H9 (cell line): ENCODE results near the gene BABAM1. TPM values are rescaled to one million over a fixed set of nuclear protein-coding genes. Genes with fewer than 3 reads are reported as not detected.

Experiments
- DNase-seq: peaks from one replicate; pipeline ENCODE4 v3.0.0-alpha.2; 2017
- H2AFZ ChIP-seq: one replicate; pipeline ENCODE4 v1.6.1; 2013; ENCODE audit warnings: mild to moderate bottlenecking, low read length, control low read depth, moderate library complexity
- H2AK5ac ChIP-seq: 2 replicates; pipeline ENCODE4 v1.6.1; 2013; ENCODE audit warnings: low read length, control low read depth, mixed read lengths; ENCODE audit not compliant: insufficient read length
- H2BK120ac ChIP-seq: one replicate; pipeline ENCODE4 v1.6.1; 2013; ENCODE audit warnings: low read depth, mild to moderate bottlenecking, low read length, control low read depth, inconsistent platforms; ENCODE audit not compliant: poor library complexity, severe bottlenecking
- H2BK12ac ChIP-seq: 2 replicates; pipeline ENCODE4 v1.6.1; 2013; ENCODE audit warnings: low read length, control low read depth, mixed read lengths, low read depth; ENCODE audit not compliant: insufficient read length
- H2BK15ac ChIP-seq: 2 replicates; pipeline ENCODE4 v1.6.1; 2013; ENCODE audit warnings: low read depth, low read length, control low read depth
- H2BK20ac ChIP-seq: one replicate; pipeline ENCODE4 v1.6.1; 2013; ENCODE audit warnings: low read depth, mild to moderate bottlenecking, low read length, control low read depth, inconsistent platforms; ENCODE audit not compliant: poor library complexity, severe bottlenecking
- H2BK5ac ChIP-seq: 2 replicates; pipeline ENCODE4 v1.6.1; 2013; ENCODE audit warnings: low read length, control low read depth, mixed read lengths; ENCODE audit not compliant: insufficient read length
- H3K14ac ChIP-seq: 2 replicates; pipeline ENCODE4 v1.6.1; 2013; ENCODE audit warnings: low read length, control low read depth; ENCODE audit not compliant: insufficient read depth
- H3K18ac ChIP-seq: 2 replicates; pipeline ENCODE4 v1.6.1; 2013; ENCODE audit warnings: low read depth, mild to moderate bottlenecking, mixed read lengths, low read length, control low read depth; ENCODE audit not compliant: insufficient read length
- H3K23ac ChIP-seq: 2 replicates; pipeline ENCODE4 v1.6.1; 2013; ENCODE audit warnings: low read length, control low read depth, mixed read lengths, low read depth; ENCODE audit not compliant: insufficient read length
- H3K23me2 ChIP-seq: 2 replicates; pipeline ENCODE4 v1.6.1; 2013; ENCODE audit warnings: low read depth, mild to moderate bottlenecking, mixed read lengths, low read length, control low read depth; ENCODE audit not compliant: insufficient read length, poor library complexity, severe bottlenecking
- H3K27ac ChIP-seq: 2 replicates; pipeline ENCODE4 v1.5.1; 2013; ENCODE audit warnings: low read length, control low read depth, mixed read lengths, low read depth; ENCODE audit not compliant: insufficient read length
- H3K27me3 ChIP-seq: 2 replicates; pipeline ENCODE4 v1.6.1; 2013; ENCODE audit warnings: low read length, control low read depth, inconsistent platforms; ENCODE audit not compliant: insufficient read depth
- H3K4ac ChIP-seq: 2 replicates; pipeline ENCODE4 v1.6.1; 2013; ENCODE audit warnings: low read depth, mild to moderate bottlenecking, control low read depth, inconsistent platforms, low read length, moderate library complexity
- H3K4me1 ChIP-seq: 2 replicates; pipeline ENCODE4 v1.6.1; 2013; ENCODE audit warnings: low read length, control low read depth, inconsistent platforms; ENCODE audit not compliant: insufficient read depth
- H3K4me2 ChIP-seq: 2 replicates; pipeline ENCODE4 v1.6.1; 2013; ENCODE audit warnings: low read length, control low read depth, mixed read lengths; ENCODE audit not compliant: insufficient read length, insufficient read depth
- H3K56ac ChIP-seq: 2 replicates; pipeline ENCODE4 v1.6.1; 2013; ENCODE audit warnings: low read depth, mild to moderate bottlenecking, mixed read lengths, low read length, control low read depth; ENCODE audit not compliant: insufficient read length
- H3K79me1 ChIP-seq: 2 replicates; pipeline ENCODE4 v1.6.1; 2013; ENCODE audit warnings: low read depth, mild to moderate bottlenecking, moderate library complexity, low read length, control low read depth, inconsistent platforms; ENCODE audit not compliant: insufficient read depth, poor library complexity, severe bottlenecking
- H3K79me2 ChIP-seq: 2 replicates; pipeline ENCODE4 v1.6.1; 2013; ENCODE audit warnings: low read length, control low read depth, inconsistent platforms; ENCODE audit not compliant: insufficient read depth
- H3K9ac ChIP-seq: 2 replicates; pipeline ENCODE4 v1.6.1; 2013; ENCODE audit warnings: low read length, control low read depth, mixed read lengths; ENCODE audit not compliant: insufficient read length; ENCODE audit errors: extremely low read depth
- H3K9me3 ChIP-seq: one replicate; pipeline ENCODE4 v1.6.1; 2013; ENCODE audit warnings: low read depth, low read length, inconsistent platforms; ENCODE audit not compliant: control insufficient read depth
- H3T11ph ChIP-seq: one replicate; pipeline ENCODE4 v1.6.1; 2013; ENCODE audit warnings: mild to moderate bottlenecking, low read length, control low read depth, inconsistent platforms
- H4K20me1 ChIP-seq: one replicate; pipeline ENCODE4 v1.6.1; 2013; ENCODE audit not compliant: control insufficient read depth, insufficient read length, insufficient read depth
- H4K5ac ChIP-seq: 2 replicates; pipeline ENCODE4 v1.6.1; 2013; ENCODE audit warnings: low read depth, mild to moderate bottlenecking, mixed read lengths, low read length, control low read depth; ENCODE audit not compliant: insufficient read length
- H4K8ac ChIP-seq: replicated peaks from 2 replicates; pipeline ENCODE4 v1.6.1; 2013; ENCODE audit warnings: low read length, control low read depth, mixed read lengths, low read depth; ENCODE audit not compliant: insufficient read length
- H4K91ac ChIP-seq: 2 replicates; pipeline ENCODE4 v1.6.1; 2013; ENCODE audit warnings: low read depth, mild to moderate bottlenecking, moderate library complexity, mixed read lengths, low read length, control low read depth; ENCODE audit not compliant: insufficient read length
- H3K27ac Mint-ChIP-seq, 3 experiments: 2 replicates in 2 of 3; 3 replicates in 1 of 3; pipeline ENCODE4 v1.8.0; 2020 to 2021; ENCODE audit warnings: mixed read lengths in 3 of 3, mild to moderate bottlenecking in 1 of 3, moderate library complexity in 1 of 3
- H3K27me3 Mint-ChIP-seq: 2 replicates; pipeline ENCODE4 v1.8.0; 2021; ENCODE audit warnings: low read depth, mild to moderate bottlenecking, moderate library complexity, mixed read lengths
- H3K36me3 Mint-ChIP-seq, 3 experiments: 2 replicates in 2 of 3; 3 replicates in 1 of 3; pipeline ENCODE4 v1.8.0; 2020 to 2021; ENCODE audit warnings: low read depth in 3 of 3, mixed read lengths in 3 of 3; ENCODE audit not compliant: insufficient read depth in 1 of 3
- H3K4me1 Mint-ChIP-seq, 2 experiments: 2 replicates each; pipeline ENCODE4 v1.8.0; 2020; ENCODE audit warnings: mixed read lengths in 2 of 2
- H3K4me3 Mint-ChIP-seq, 2 experiments: 2 replicates in 1 of 2; 3 replicates in 1 of 2; pipeline ENCODE4 v1.8.0; 2020 to 2021; ENCODE audit warnings: mild to moderate bottlenecking in 2 of 2, mixed read lengths in 2 of 2, moderate library complexity in 1 of 2
- H3K9me3 Mint-ChIP-seq, 2 experiments: 2 replicates in 1 of 2; 3 replicates in 1 of 2; pipeline ENCODE4 v1.8.0; 2020; ENCODE audit warnings: mild to moderate bottlenecking in 2 of 2, mixed read lengths in 2 of 2, moderate library complexity in 1 of 2
- WGBS: extraction: QIAGEN DNeasy Blood & Tissue Kit; methylation state at CpG from one replicate; pipeline ENCODE4 v1.1.7; 2013; ENCODE audit warnings: missing lambda C conversion rate, low lambda C conversion rate, mixed read lengths; ENCODE audit not compliant: insufficient read length; ENCODE audit errors: extremely low coverage; 5-methylcytosine and 5-hydroxymethylcytosine counted together
- total RNA-seq: library from RNA; stranded (reverse); gene quantifications from 2 replicates; pipeline ENCODE4 v1.2.1, GENCODE V29; 2021
- TF ChIP-seq, protein P1 (sequence below): fragments of 200-600 bp; sonication (generic); conservative IDR thresholded peaks from 3 replicates; pipeline ENCODE4 v1.8.0; 2021; ENCODE audit warnings: antibody characterized with exemption, mild to moderate bottlenecking

The BABAM1 gene
- total RNA-seq, 1 experiment from 2014 or later, result 130 TPM

DNA sequence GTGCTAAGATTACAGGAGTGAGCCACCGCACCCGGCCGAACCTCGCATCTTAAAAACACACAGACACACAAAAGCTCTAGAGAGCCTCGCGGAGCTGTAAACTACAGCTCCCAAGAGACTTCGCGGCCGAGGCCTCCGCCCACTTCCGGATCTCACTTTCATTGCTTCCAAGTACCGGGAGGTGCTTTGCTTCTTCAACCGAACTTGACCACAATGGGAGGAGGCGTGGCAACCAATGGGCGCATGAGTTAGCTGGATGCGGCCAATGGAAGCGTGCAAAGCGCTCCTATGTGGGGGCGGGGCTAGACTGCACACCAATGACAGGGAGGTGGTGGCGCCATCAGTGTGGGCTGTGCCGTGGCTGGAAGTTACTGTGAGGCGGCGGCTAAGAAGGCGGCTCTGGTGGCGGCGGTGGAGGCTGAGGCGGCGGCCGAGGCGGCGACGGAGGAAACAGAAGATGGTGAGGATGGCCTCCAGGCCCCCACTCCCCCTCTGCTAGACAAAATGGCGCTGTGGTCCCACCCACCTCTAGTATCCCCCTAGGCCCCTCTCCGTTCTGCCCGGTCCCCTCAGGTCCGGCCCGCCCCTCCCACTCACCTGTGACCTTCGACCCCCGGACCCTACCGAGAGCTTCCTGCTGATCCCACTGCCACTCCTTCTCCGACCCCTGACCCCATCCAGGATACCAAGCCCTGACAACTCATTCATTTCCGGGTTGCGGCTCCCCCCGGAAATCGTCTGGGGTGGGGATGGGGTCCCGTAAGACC lies 42.1 kb downstream of the BABAM1 start, which contains the start of gene DDA1:
Gene DDA1, plus strand, starts transcription at position 366 of the 767 bp plus-strand sequence. Its CDS starts 92 bp downstream, at position 458.
- no peak within 1 kb of the TSS for H3K56ac ChIP-seq
- peak within 1 kb of the TSS; percentile 73 for H3K4me2 ChIP-seq
- Mint-ChIP-seq H3K27ac (peak within 1 kb of the TSS; percentile 88 to 98 (median 95); a peak in 6 of 7 replicates), H3K9me3 (no peaks in the 10 kb centered on the region), H3K27me3 (no peaks in the 10 kb centered on the region; the same call in 1 of the 2 replicates), H3K36me3 (peaks cover 9 to 18% (median 17%) of the 10 kb centered on the region in 3 experiments; a peak in 6 of 7 replicates), H3K4me1 (peaks cover 22 to 31% of the 10 kb centered on the region in 2 experiments), H3K4me3 (peak within 1 kb of the TSS; percentile 94 to 95)
- H2AK5ac ChIP-seq, result no peak within 1 kb of the TSS
- no peak within 1 kb of the TSS for H3K23ac ChIP-seq
- H3K18ac ChIP-seq, result no peak within 1 kb of the TSS
- peaks cover 7% of the 10 kb centered on the region; the same call in 1 of the 2 replicates for H3K79me2 ChIP-seq
- H3K9ac ChIP-seq, result peak within 1 kb of the TSS; percentile 32
- H3K4ac ChIP-seq, result no peak within 1 kb of the TSS
- no peak within 1 kb of the TSS for H2BK20ac ChIP-seq
- no peak within 1 kb of the TSS for H4K91ac ChIP-seq
- no peak within 1 kb of the TSS for H3T11ph ChIP-seq
- H3K27ac ChIP-seq, result no peak within 1 kb of the TSS
- no peak within 1 kb of the TSS for H2BK12ac ChIP-seq
- H2AFZ ChIP-seq, result no peak within 1 kb of the TSS
- H4K20me1 ChIP-seq, result no peaks in the 10 kb centered on the region
- TF ChIP-seq, protein P1, sequence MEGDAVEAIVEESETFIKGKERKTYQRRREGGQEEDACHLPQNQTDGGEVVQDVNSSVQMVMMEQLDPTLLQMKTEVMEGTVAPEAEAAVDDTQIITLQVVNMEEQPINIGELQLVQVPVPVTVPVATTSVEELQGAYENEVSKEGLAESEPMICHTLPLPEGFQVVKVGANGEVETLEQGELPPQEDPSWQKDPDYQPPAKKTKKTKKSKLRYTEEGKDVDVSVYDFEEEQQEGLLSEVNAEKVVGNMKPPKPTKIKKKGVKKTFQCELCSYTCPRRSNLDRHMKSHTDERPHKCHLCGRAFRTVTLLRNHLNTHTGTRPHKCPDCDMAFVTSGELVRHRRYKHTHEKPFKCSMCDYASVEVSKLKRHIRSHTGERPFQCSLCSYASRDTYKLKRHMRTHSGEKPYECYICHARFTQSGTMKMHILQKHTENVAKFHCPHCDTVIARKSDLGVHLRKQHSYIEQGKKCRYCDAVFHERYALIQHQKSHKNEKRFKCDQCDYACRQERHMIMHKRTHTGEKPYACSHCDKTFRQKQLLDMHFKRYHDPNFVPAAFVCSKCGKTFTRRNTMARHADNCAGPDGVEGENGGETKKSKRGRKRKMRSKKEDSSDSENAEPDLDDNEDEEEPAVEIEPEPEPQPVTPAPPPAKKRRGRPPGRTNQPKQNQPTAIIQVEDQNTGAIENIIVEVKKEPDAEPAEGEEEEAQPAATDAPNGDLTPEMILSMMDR, result no peak
- no peaks in the 10 kb centered on the region for H3K9me3 ChIP-seq
- no peak within 1 kb of the TSS for H2BK15ac ChIP-seq
- WGBS, result no CpG with 5 or more reads among the region's 46 CpGs
- DNase-seq, result peak; percentile 100
- H2BK5ac ChIP-seq, result no peak within 1 kb of the TSS
- no peak within 1 kb of the TSS for H4K5ac ChIP-seq
- H3K27me3 ChIP-seq, result no peaks in the 10 kb centered on the region
- H4K8ac ChIP-seq, result no peak within 1 kb of the TSS
- no peaks in the 10 kb centered on the region; the same call in 1 of the 2 replicates for H3K4me1 ChIP-seq
- H3K14ac ChIP-seq, result no peak within 1 kb of the TSS
- peaks cover 11% of the 10 kb centered on the region for H3K23me2 ChIP-seq
- peaks cover 6% of the 10 kb centered on the region for H3K79me1 ChIP-seq
- no peak within 1 kb of the TSS for H2BK120ac ChIP-seq
